IPS-20b (cell line): Measurements from ENCODE around the gene SLC43A2.

Experiments used
- H3K27ac ChIP-seq: one replicate; pipeline ENCODE4 v1.5.1; 2013; ENCODE audit warnings: low read length
- H3K27me3 ChIP-seq: 2 replicates; pipeline ENCODE4 v1.6.1; 2013; ENCODE audit warnings: mild to moderate bottlenecking, low read length, inconsistent platforms; ENCODE audit not compliant: insufficient read depth
- H3K36me3 ChIP-seq: 2 replicates; pipeline ENCODE4 v1.6.1; 2013; ENCODE audit warnings: low read depth, mild to moderate bottlenecking, inconsistent platforms, low read length, moderate library complexity; ENCODE audit not compliant: insufficient read depth
- H3K4me1 ChIP-seq: 2 replicates; pipeline ENCODE4 v1.6.1; 2013; ENCODE audit warnings: mild to moderate bottlenecking, control low read depth, inconsistent platforms, low read length, moderate library complexity; ENCODE audit not compliant: insufficient read depth
- H3K4me3 ChIP-seq: 2 replicates; pipeline ENCODE4 v1.5.1; 2013; ENCODE audit warnings: mild to moderate bottlenecking, low read length, inconsistent platforms
- H3K9ac ChIP-seq: 2 replicates; pipeline ENCODE4 v1.6.1; 2013; ENCODE audit warnings: low read depth, mild to moderate bottlenecking, inconsistent platforms, low read length, moderate library complexity
- H3K9me3 ChIP-seq: 2 replicates; pipeline ENCODE4 v1.6.1; 2013; ENCODE audit warnings: mild to moderate bottlenecking, low read depth, low read length, inconsistent platforms; ENCODE audit not compliant: insufficient read depth

SLC43A2 gene

GRCh38 chr17:1640329-1641064 is 11.9 kb upstream of the SLC43A2 start:
- Histone ChIP-seq H3K4me3 (no peak overlapping the region), H3K27ac (no peak overlapping the region), H3K27me3 (peaks cover 19% of the 10 kb centered on the region), H3K9ac (no peak overlapping the region), H3K4me1 (peaks cover 7% of the 10 kb centered on the region; the same call in 1 of the 2 replicates), H3K36me3 (no peaks in the 10 kb centered on the region), H3K9me3 (no peaks in the 10 kb centered on the region)

- Histone ChIP-seq H3K27ac (no peak overlapping the region), H3K9me3 (no peaks in the 10 kb centered on the region), H3K36me3 (no peaks in the 10 kb centered on the region), H3K4me1 (peaks cover 7% of the 10 kb centered on the region; the same call in 1 of the 2 replicates), H3K27me3 (peaks cover 13% of the 10 kb centered on the region), H3K4me3 (no peak overlapping the region), H3K9ac (no peak overlapping the region)
These were observed 11.0 kb upstream of the SLC43A2 start for GRCh38 chr17:1639549-1640180.

GRCh38 chr17:1638624-1639300 is 10.1 kb upstream of the SLC43A2 start:
- no peak overlapping the region for H3K4me3 ChIP-seq
- no peaks in the 10 kb centered on the region for H3K36me3 ChIP-seq
- peaks cover 4% of the 10 kb centered on the region; the same call in 1 of the 2 replicates for H3K4me1 ChIP-seq
- H3K9ac ChIP-seq: no peak overlapping the region
- no peak overlapping the region for H3K27ac ChIP-seq
- H3K27me3 ChIP-seq: peaks cover 4% of the 10 kb centered on the region; the same call in 1 of the 2 replicates
- H3K9me3 ChIP-seq: no peaks in the 10 kb centered on the region

DNA sequence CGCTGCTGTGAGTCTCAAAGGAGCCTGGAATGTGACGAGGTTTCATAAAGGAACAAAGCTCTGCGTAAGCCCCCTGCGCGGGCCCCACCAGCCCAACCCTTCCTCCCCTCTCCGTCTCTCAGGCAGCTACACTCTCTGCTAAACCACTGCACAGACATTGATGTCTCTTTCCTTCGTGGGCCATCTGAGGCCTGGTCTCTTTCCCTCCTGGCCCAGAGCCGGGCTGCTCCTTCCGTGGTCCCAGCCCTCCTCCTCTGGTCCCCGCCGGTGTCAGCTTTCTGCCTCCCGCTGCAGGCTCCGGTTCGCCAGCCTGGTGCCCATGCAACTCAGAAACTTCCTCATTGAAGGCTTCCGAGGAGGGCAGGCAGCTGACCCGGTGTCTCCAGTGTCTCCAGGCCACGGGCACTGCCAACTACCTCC is 9.5 kb upstream of the SLC43A2 start:
- H3K27ac ChIP-seq: no peak overlapping the region
- peaks cover 4% of the 10 kb centered on the region; the same call in 1 of the 2 replicates for H3K4me1 ChIP-seq
- H3K9ac ChIP-seq: no peak overlapping the region
- H3K27me3 ChIP-seq: no peaks in the 10 kb centered on the region
- no peaks in the 10 kb centered on the region for H3K9me3 ChIP-seq
- H3K4me3 ChIP-seq: no peak overlapping the region
- no peaks in the 10 kb centered on the region for H3K36me3 ChIP-seq

GRCh38 chr17:1636732-1637285 is 8.2 kb upstream of the SLC43A2 start:
- no peaks in the 10 kb centered on the region; the same call in 1 of the 2 replicates for H3K27me3 ChIP-seq
- no peak overlapping the region for H3K9ac ChIP-seq
- no peak overlapping the region for H3K27ac ChIP-seq
- no peak overlapping the region for H3K4me3 ChIP-seq
- peaks cover 4% of the 10 kb centered on the region; the same call in 1 of the 2 replicates for H3K4me1 ChIP-seq
- no peaks in the 10 kb centered on the region for H3K36me3 ChIP-seq
- H3K9me3 ChIP-seq: no peaks in the 10 kb centered on the region

DNA sequence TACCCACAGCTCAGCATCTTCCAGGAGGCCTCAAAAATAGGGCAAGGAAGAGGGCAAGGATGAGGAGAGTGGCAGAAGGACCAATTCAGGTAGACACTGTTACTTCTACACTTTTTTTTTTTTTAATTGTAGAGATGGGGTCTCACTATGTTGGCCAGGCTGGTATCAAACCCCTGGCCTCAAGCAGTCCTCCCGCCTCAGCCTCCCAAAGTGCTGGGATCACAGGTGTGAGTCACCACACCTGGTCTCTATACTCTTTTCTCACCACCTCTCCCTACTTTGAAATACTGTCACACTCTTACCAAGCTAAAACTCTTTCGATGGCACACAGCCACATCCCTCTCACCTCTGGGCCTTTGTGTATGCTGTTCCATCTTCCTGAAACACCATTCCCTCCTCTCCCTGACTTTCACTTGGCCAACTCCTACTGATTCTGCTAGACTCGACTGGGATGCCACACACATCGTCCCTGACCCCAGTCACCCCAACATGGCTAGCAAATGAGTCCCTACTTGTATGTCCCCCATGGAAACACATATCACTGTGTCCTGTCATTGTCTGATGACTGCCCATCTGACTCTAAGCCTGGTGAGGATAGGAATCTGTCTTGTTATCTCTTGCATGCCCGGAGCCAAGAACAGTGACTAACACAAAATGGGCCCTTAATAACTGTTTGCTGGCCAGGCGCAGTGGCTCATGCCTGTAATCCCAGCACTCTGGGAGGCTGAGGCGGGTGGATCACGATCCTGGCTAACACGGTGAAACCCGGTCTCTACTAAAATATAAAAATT is 7.2 kb upstream of the SLC43A2 start:
- Histone ChIP-seq H3K27ac (no peak overlapping the region), H3K9ac (no peak overlapping the region), H3K9me3 (no peaks in the 10 kb centered on the region), H3K4me3 (no peak overlapping the region), H3K27me3 (peaks cover under 1% of the 10 kb centered on the region; the same call in 1 of the 2 replicates), H3K4me1 (peaks cover 4% of the 10 kb centered on the region; the same call in 1 of the 2 replicates), H3K36me3 (no peaks in the 10 kb centered on the region)

DNA sequence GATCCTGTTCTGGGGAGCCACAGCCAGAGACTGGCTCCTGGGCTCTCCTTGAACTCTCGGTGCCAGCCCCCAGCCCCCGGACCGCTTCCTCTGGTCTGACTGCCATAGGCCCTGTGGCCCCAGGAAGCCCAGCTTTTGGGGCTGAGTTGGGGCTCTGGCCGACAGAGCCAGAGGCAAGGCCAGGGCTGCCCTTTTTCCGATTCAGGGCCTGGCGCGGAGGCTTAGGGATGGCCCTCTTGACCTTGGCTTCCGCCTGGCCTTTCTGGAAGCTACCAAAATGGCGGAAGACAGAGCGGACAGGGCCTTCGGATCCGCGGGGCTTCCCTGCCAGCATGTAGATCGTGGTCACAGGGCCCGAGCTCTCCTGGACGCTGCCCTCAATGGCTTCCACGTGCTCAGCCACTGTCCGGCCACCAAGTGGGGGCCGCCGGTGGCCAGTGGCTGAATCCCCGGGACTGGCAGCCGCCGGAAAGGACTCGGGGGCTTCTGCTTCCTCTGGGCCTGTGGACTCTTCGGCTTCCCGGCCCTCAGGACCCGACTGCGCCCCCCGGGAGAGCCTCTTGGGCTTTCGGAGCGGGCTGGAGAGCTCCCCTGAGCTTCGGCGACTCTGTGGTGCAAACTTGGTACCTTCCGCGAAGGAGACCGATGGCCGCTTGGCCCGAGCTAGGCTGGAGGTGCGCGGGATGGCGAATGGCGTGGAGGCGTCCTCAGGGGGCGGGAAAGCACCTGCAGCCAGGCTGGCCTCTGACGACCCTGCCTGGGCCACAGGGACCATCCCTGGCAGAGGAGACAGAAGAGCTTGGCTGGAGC is 6.4 kb upstream of the SLC43A2 start:
- H3K9me3 ChIP-seq: no peaks in the 10 kb centered on the region
- no peaks in the 10 kb centered on the region for H3K36me3 ChIP-seq
- peaks cover 9% of the 10 kb centered on the region; the same call in 1 of the 2 replicates for H3K27me3 ChIP-seq
- H3K4me1 ChIP-seq: peaks cover 4% of the 10 kb centered on the region; the same call in 1 of the 2 replicates
- no peak overlapping the region for H3K27ac ChIP-seq
- no peak overlapping the region for H3K4me3 ChIP-seq
- no peak overlapping the region for H3K9ac ChIP-seq

GRCh38 chr17:1630662-1631061 is 2.0 kb upstream of the SLC43A2 start:
- Histone ChIP-seq H3K4me3 (no peak overlapping the region), H3K9ac (no peak overlapping the region), H3K36me3 (no peaks in the 10 kb centered on the region), H3K27ac (no peak overlapping the region), H3K4me1 (peaks cover 4% of the 10 kb centered on the region), H3K9me3 (no peaks in the 10 kb centered on the region), H3K27me3 (peaks cover 24% of the 10 kb centered on the region)

- H3K9me3 ChIP-seq: no peaks in the 10 kb centered on the region
- no peaks in the 10 kb centered on the region for H3K36me3 ChIP-seq
- peak overlapping the region; percentile 81 for H3K4me3 ChIP-seq
- H3K9ac ChIP-seq: peak overlapping the region; percentile 72; the same call in 1 of the 2 replicates
- peaks cover 24% of the 10 kb centered on the region for H3K27me3 ChIP-seq
- H3K27ac ChIP-seq: no peak overlapping the region
- H3K4me1 ChIP-seq: peaks cover 4% of the 10 kb centered on the region
These were observed 1.1 kb upstream of the SLC43A2 start for GRCh38 chr17:1629504-1630310.
